CD4-positive, alpha-beta T cell treated with Interleukin-17A for 1 hour (primary cell): ENCODE results near the gene PYGB.

Experiments
- DNase-seq: peaks from one replicate; pipeline ENCODE4 v3.0.0-alpha.2; 2020

PYGB gene

GRCh38 chr20:25283221-25283951, 35.5 kb downstream of the PYGB start:
- no peak for DNase-seq

DNA sequence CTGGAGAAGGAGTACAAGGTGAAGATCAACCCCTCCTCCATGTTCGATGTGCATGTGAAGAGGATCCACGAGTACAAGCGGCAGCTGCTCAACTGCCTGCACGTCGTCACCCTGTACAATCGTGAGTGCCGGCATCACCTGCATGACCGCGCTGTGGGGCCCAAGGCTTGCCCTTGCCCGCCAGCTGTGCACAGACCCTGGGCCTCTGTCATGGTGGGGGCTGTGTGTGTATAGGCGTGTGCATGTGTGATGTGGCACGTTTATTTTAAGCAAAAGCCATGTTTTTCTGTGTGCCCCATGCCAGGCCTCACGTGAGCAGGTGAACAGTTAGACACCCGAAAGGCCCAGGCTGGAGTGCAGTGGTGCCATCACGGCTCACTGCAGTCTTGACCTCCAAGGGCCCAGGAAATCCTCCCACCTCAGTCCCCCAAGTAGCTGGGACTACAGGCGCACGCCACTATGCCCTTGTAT, 36.3 kb downstream of the PYGB start:
- DNase-seq = no peak

GRCh38 chr20:25285091-25285647, 37.3 kb downstream of the PYGB start:
- DNase-seq = no peak

GRCh38 chr20:25285856-25286798, 38.2 kb downstream of the PYGB start:
- no peak for DNase-seq

DNA sequence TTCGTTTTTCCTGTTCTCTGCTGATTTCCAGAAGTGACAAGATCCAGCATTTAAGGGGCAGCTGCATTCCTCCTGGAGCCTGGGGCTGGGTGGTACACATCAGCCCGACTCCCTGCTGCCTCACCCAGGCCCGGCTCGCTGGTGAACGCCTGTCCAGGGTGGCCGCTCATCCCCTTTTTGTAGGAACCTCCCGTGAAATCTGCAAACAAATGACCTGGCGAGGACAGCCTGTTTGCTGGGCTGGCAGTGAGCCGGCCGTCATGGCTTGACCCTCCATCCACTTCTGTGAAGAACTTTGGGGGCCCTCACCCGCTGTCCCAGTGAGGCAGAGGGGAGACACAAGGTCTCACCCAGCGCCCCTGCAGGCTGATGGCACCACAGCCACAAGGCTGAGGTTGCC, 39.0 kb downstream of the PYGB start:
- no peak for DNase-seq

DNA sequence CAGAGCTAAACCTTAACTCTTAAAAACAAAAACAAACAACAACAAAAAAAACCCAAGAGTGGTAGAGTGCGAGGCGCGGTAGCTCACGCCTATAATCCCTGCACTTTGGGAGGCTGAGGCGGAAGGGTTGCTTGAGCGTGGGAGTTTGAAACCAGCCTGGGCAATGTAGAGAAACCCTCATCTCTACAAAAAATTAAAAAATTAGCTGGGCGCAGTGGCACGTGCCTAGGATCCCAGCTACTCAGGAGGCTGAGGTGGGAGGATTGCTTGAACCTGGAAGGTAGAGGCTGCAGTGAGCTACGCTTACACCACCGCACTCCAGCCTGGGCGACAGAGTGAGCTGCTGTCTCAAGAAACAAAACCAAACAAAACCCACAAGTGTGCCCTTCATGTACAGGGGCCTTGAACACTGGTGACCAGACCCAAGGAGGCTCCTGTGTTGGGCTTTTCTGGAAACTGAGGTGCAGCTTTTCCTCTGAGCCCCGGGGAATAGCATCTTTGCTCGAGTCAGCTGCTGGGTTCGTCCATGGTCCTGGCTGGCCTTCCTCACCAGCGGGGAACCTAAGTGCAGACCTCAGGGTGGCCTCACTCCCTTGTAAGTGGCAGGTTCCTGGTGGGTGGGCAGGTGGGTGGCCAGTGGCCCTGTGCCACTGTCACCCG, 39.9 kb downstream of the PYGB start:
- no peak for DNase-seq

DNA sequence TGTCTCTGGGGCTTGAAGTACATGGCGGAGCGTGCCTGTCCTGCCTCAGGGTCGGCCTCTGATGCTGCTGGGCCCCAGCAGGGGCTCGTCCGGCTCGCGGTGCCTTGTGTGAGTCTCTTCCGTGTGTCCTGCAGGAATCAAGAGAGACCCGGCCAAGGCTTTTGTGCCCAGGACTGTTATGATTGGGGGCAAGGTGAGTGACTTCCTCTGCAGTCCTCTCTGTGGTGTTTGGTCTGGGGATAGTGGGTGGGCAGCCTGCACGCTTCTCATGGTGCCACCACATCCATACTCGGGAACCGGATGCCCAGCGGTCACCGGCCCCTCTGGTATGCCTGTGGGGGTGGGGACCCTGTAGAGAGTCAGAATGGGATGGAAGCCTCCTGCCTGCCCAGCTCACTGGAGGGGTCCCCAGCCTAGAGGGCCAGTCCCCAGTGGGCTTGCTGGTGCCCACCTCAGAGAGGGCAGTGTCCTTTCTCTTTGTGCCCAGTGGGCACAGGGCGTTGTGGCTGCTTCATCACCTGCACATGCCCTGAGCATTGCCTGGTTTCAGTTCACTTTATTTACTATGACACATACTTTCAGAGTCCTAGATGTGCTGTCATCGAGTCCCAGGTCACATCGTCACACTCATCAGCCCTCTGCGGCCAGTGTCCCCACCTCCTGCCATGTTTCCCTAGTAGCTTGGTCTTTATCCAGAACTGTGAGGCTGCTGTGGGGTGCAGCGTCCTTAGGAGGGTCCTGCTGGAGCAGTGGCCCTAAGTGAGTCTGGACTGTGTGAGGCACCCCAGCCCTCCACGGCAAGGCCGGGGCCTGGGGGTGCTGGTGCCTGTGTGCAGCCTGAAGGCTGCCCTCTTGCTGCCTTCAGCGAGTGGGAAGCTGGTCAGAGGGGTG, 40.7 kb downstream of the PYGB start:
- no peak for DNase-seq

DNA sequence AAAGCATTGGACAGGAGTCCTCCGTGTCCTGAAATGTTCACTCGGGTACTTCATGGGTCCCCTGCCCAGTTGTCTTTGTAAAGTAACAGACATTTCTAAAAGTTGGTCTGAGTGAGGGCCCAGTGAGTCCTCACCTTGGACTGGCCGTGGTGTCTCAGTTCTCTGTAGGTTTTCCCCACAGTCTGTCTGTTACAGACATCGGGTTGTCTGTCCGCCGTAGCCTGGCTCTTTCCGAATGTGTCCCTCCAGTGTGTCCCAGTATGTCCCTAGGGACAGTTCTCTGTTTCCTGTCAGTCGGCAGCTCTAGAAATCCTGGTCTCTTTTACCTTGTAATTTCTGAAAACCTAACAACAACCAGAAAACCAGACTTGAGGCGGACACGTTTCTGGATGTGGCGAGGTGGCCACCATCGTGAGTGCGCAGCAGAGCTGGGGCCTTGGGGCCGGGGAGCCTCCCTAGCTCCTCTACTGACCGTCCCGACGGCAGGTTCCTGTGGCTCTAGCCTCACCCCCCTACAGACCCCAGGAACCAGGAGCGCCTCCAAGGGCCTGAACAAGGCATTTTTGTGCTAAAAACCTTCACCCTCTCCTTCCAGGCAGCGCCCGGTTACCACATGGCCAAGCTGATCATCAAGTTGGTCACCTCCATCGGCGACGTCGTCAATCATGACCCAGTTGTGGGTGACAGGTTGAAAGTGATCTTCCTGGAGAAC, 42.2 kb downstream of the PYGB start:
- DNase-seq = no peak

GRCh38 chr20:25290646-25291431, 43.0 kb downstream of the PYGB start:
- DNase-seq = no peak

GRCh38 chr20:25291432-25292133, 43.7 kb downstream of the PYGB start:
- no peak for DNase-seq

GRCh38 chr20:25292176-25292891, 44.4 kb downstream of the PYGB start:
- no peak for DNase-seq

- DNase-seq = no peak
Measured at GRCh38 chr20:25293507-25293906, 45.6 kb downstream of the PYGB start.

- no peak for DNase-seq
Measured at GRCh38 chr20:25293910-25294458, 46.1 kb downstream of the PYGB start.

DNA sequence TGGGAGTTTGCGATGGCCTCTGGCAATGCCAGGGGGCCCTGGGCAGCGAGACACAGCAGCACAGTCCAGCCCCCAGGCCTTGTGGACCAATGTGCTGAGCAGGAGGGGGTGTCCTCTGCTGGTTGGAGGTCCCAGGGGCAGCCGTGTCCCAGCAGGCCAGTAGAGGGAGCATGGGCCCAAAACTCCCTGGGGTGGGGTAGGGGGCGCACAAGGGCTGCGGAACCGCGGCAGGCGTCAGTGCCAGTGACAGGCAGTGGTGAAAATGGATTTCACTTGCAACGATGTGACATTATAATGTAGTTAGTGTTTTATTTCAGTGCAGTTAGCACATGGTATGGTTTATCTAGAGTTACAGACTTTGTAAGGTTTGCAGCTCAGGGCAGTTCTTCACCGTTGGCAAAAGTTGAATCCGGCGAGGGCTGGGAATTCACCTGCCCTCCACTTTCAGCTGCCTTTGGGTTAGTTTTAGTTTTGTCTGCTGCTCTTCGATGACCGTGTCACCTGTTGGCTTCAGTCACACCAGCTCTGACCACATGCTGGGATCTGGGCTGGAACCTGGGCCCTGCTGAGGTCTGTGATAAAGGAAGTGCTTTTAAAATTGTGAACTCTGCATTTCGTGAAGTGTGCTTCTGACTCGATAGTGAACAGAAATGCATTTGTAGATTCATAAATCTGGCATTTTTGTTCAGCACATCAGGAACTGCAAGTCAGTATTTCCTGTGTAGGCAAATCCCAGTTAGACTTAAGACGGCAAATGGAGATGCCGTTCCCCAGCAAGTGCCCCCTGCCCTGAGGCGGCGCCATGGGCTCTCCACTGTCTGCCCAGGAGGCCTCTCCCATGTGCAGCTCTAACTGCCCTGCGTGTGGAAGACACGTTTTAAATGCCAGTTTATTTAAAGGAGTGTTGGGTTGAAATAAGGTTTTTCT, 46.8 kb downstream of the PYGB start:
- peak; percentile 58 for DNase-seq

- DNase-seq = no peak
Measured at GRCh38 chr20:25295386-25296093, 47.7 kb downstream of the PYGB start.

GRCh38 chr20:25296094-25297093, 48.5 kb downstream of the PYGB start:
- DNase-seq = peak; percentile 15
